K562 (cell line): ENCODE measurements around the gene HTR4. TPM values are rescaled to one million over a fixed set of nuclear protein-coding genes. Genes with fewer than 3 reads are reported as not detected.

ENCODE experiments used
- ATAC-seq: fragments of 200-7000 bp; cut with Tn5 transposase; 3 replicates; pipeline ENCODE4 v1.9.1; 2020; ENCODE audit warnings: moderate library complexity
- BruUV-seq: library from RNA; stranded (reverse); fragments of 400-500 nt; replicated peaks from 2 replicates; lab custom pipeline; 2021; lab: Mats Ljungman, UMichigan
- CTCF ChIA-PET: fragments of 300-600 bp; formaldehyde crosslinking; extraction: SDS; loops from one replicate; lab custom pipeline; 2021; ENCODE audit warnings: low intra/inter-chr PET ratio; lab: Yijun Ruan, JAX
- POLR2A ChIA-PET: fragments of 300-600, 350-650 bp; sonication (Branson Sonifier 250); formaldehyde crosslinking; extraction: SDS; loops from one replicate; lab custom pipeline; 2021; ENCODE audit warnings: antibody characterized with exemption, inconsistent platforms; lab: Yijun Ruan, JAX
- DNase-seq, 4 experiments: peaks; one replicate each; pipeline versions ENCODE4 v3.0.0 to v3.0.0-alpha.2; 2011 to 2018; ENCODE audit warnings: low spot score in 3 of 4, mixed read lengths in 3 of 4; ENCODE audit errors: extremely low read depth in 1 of 4
- FAIRE-seq: peaks from 2 replicates; lab custom pipeline; 2011; peaks lifted over from hg19 to GRCh38; lab: Jason Lieb, UNC
- H2AFZ ChIP-seq: 2 replicates; pipeline ENCODE4 v1.6.0; 2011; ENCODE audit warnings: low read depth, low read length, control low read depth, inconsistent platforms
- H3K27ac ChIP-seq: fragments of 200-600 bp; 3 replicates; pipeline ENCODE4 v1.8.0; 2011; ENCODE audit warnings: low read depth, mild to moderate bottlenecking, control low read depth, inconsistent platforms, low read length, moderate library complexity, mixed read lengths; ENCODE audit errors: extremely low read depth
- H3K27me3 ChIP-seq, 2 experiments: fragments of 300-600 bp in 1 of 2; 2 replicates in 1 of 2; 3 replicates in 1 of 2; pipeline versions ENCODE4 v1.6.0 to v1.8.0; 2011; ENCODE audit warnings: inconsistent platforms in 2 of 2, low read length in 2 of 2, mild to moderate bottlenecking in 1 of 2, mixed read lengths in 1 of 2, moderate library complexity in 1 of 2; ENCODE audit not compliant: control insufficient read depth in 2 of 2, insufficient read depth in 2 of 2
- H3K36me3 ChIP-seq: fragments of 300-600 bp; 3 replicates; pipeline ENCODE4 v1.8.0; 2011; ENCODE audit warnings: mild to moderate bottlenecking, low read length, inconsistent platforms; ENCODE audit not compliant: control insufficient read depth, insufficient read depth
- H3K4me1 ChIP-seq, 2 experiments: fragments of 200-600 bp in 1 of 2; replicated peaks in 1 of 2; 2 replicates in 1 of 2; 3 replicates in 1 of 2; pipeline versions ENCODE4 v1.5.1 to v1.8.0; 2011; ENCODE audit warnings: inconsistent platforms in 2 of 2, low read length in 2 of 2, mild to moderate bottlenecking in 1 of 2, mixed read lengths in 1 of 2, moderate library complexity in 1 of 2; ENCODE audit not compliant: control insufficient read depth in 2 of 2, insufficient read depth in 2 of 2
- H3K4me2 ChIP-seq: 2 replicates; pipeline ENCODE4 v1.6.1; 2011; ENCODE audit warnings: low read length, control low read depth, inconsistent platforms, mixed read lengths; ENCODE audit not compliant: insufficient read depth
- H3K4me3 ChIP-seq: fragments of 200-600 bp; sonication (generic), shearing (Covaris generic); 2 replicates; pipeline ENCODE4 v1.5.1; 2016; ENCODE audit warnings: control low read depth, inconsistent platforms
- H3K79me2 ChIP-seq: fragments of 200-600 bp; 3 replicates; pipeline ENCODE4 v1.8.0; 2011; ENCODE audit warnings: low read length, inconsistent platforms; ENCODE audit not compliant: control insufficient read depth, insufficient read depth
- H3K9ac ChIP-seq, 2 experiments: 2 replicates each; pipeline versions ENCODE4 v1.6.0 to v1.6.1; 2011; ENCODE audit warnings: low read depth in 2 of 2, low read length in 2 of 2, control low read depth in 1 of 2, inconsistent platforms in 1 of 2, mild to moderate bottlenecking in 1 of 2, mixed read lengths in 1 of 2; ENCODE audit not compliant: insufficient read depth in 1 of 2
- H3K9me1 ChIP-seq: one replicate; pipeline ENCODE4 v1.6.0; 2011; ENCODE audit warnings: inconsistent platforms, mild to moderate bottlenecking, low read length, moderate library complexity; ENCODE audit not compliant: control insufficient read depth, insufficient read depth
- H3K9me3 ChIP-seq: replicated peaks from 2 replicates; pipeline ENCODE4 v1.5.1; 2011; ENCODE audit warnings: low read depth, low read length, inconsistent platforms; ENCODE audit not compliant: control insufficient read depth, insufficient read depth
- H4K20me1 ChIP-seq: replicated peaks from 2 replicates; pipeline ENCODE4 v1.6.1; 2011; ENCODE audit warnings: low read length, inconsistent platforms, mixed read lengths; ENCODE audit not compliant: control insufficient read depth, insufficient read depth
- ARID1B ChIP-seq: fragments of 450-650 bp; IDR thresholded peaks from 2 replicates; pipeline ENCODE4 v1.6.1; 2016; ENCODE audit warnings: antibody characterized with exemption, mild to moderate bottlenecking, inconsistent platforms
- CBFB ChIP-seq: sonication (generic); formaldehyde crosslinking; IDR thresholded peaks from 2 replicates; pipeline ENCODE4 v1.4.0; 2020; ENCODE audit warnings: mild to moderate bottlenecking, missing genetic modification reagents
- CC2D1A ChIP-seq: fragments of 450-650 bp; IDR thresholded peaks from 2 replicates; pipeline ENCODE4 v1.6.1; 2017; ENCODE audit warnings: mild to moderate bottlenecking
- JUNB ChIP-seq: fragments of 450-650 bp; formaldehyde crosslinking; conservative IDR thresholded peaks from 2 replicates; pipeline ENCODE4 v1.4.0; 2020; ENCODE audit warnings: mild to moderate bottlenecking
- LEF1 ChIP-seq: fragments of 450-650 bp; IDR thresholded peaks from 2 replicates; pipeline ENCODE4 v1.6.1; 2016; ENCODE audit warnings: mild to moderate bottlenecking
- MAFF ChIP-seq: IDR thresholded peaks from 2 replicates; pipeline ENCODE4 v1.6.1; 2012; ENCODE audit warnings: low read length, improper control_type of control experiment
- MEF2D ChIP-seq: conservative IDR thresholded peaks from 2 replicates; pipeline ENCODE4 v1.6.1; 2016; ENCODE audit warnings: low read depth, missing genetic modification characterization, missing compliant biosample characterization
- POLR2AphosphoS2 ChIP-seq: IDR thresholded peaks from 2 replicates; pipeline ENCODE4 v1.6.1; 2012; ENCODE audit warnings: low read length, improper control_type of control experiment
- RAD21 ChIP-seq, 2 experiments: fragments of 250-450 bp in 1 of 2; fragments of 450-650 bp in 1 of 2; sonication (Bioruptor Pico) in 1 of 2; formaldehyde crosslinking in 1 of 2; IDR thresholded peaks in 1 of 2; conservative IDR thresholded peaks in 1 of 2; 2 replicates each; pipeline versions ENCODE4 v1.4.0 to v1.8.0; 2020 to 2022; ENCODE audit warnings: mild to moderate bottlenecking in 2 of 2, moderate library complexity in 1 of 2
- RCOR1 ChIP-seq, 2 experiments: IDR thresholded peaks; 2 replicates each; pipeline ENCODE4 v1.6.1; 2012; ENCODE audit warnings: low read depth in 2 of 2, low read length in 2 of 2, borderline replicate concordance in 1 of 2, improper control_type of control experiment in 1 of 2
- SMARCA5 ChIP-seq: fragments of 450-650 bp; IDR thresholded peaks from 2 replicates; pipeline ENCODE4 v1.6.1; 2016
- TCF3 ChIP-seq: sonication (generic); formaldehyde crosslinking; IDR thresholded peaks from 2 replicates; pipeline ENCODE4 v1.4.0; 2020; ENCODE audit warnings: mild to moderate bottlenecking, missing genetic modification reagents
- TEAD4 ChIP-seq, 2 experiments: sonication (generic) in 1 of 2; formaldehyde crosslinking in 1 of 2; IDR thresholded peaks; 2 replicates each; pipeline versions ENCODE4 v1.6.1 to v1.8.0; 2012 to 2022; ENCODE audit warnings: borderline replicate concordance in 1 of 2, inconsistent platforms in 1 of 2, low read length in 1 of 2, mild to moderate bottlenecking in 1 of 2, missing genetic modification reagents in 1 of 2
- WGBS: fragments of 100-300 bp; shearing (Covaris generic); methylation state at CpG from one replicate; pipeline ENCODE4 v1.1.6; 2016; ENCODE audit warnings: low coverage, mixed read lengths; ENCODE audit not compliant: insufficient coverage; ENCODE audit errors: missing lambda C conversion rate; 5-methylcytosine and 5-hydroxymethylcytosine counted together
- in situ Hi-C: fragments of 300-500 bp; cut with MboI; formaldehyde crosslinking; loops from 4 replicates; pipeline ENCODE4 v1.15.0; 2018; ENCODE audit warnings: inconsistent platforms, mixed read lengths
- intact Hi-C: fragments of 100-400 bp; cut with micrococcal nuclease; formaldehyde crosslinking; loops from 2 replicates; pipeline ENCODE4 v1.14.2; 2022
- polyA plus RNA-seq, 8 experiments: library from polyadenylated mRNA; depleted of rRNA in 4 of 8; stranded (reverse) in 5 of 8; unstranded in 3 of 8; fragments of >200 nt; fragmentation: Nextera tagmentation in 2 of 8; fragmentation: Illumina TruSeq in 1 of 8; extraction: Ambion mirVana in 2 of 8; extraction: Trizol in 1 of 8; gene quantifications; 2 replicates each; pipeline versions ENCODE4 v1.2.1 to v1.2.3, GENCODE V29; 2011 to 2014; ENCODE audit warnings: inconsistent platforms in 1 of 8, missing spikeins in 1 of 8
- total RNA-seq, 7 experiments: library from RNA; depleted of rRNA in 6 of 7; stranded (reverse); fragments of >200 nt in 6 of 7; fragmentation: Illumina TruSeq in 2 of 7; extraction: Trizol in 2 of 7; gene quantifications; 2 replicates each; pipeline versions ENCODE4 v1.2.1 to v1.2.3, GENCODE V29; 2011 to 2021; ENCODE audit warnings: low replicate concordance in 1 of 7
- TF ChIP-seq, protein P1 (sequence below): fragments of 250-450 bp; sonication (Bioruptor Pico); IDR thresholded peaks from 2 replicates; pipeline ENCODE4 v1.4.0; 2020; ENCODE audit warnings: mild to moderate bottlenecking, moderate library complexity, borderline replicate concordance

HTR4 gene
- total and polyA plus RNA-seq, 9 of the 15 experiments (the other 6 are each of a cell fraction or from before 2014, with no cell fraction given) = 0.13 TPM; not detected in 8

DNA sequence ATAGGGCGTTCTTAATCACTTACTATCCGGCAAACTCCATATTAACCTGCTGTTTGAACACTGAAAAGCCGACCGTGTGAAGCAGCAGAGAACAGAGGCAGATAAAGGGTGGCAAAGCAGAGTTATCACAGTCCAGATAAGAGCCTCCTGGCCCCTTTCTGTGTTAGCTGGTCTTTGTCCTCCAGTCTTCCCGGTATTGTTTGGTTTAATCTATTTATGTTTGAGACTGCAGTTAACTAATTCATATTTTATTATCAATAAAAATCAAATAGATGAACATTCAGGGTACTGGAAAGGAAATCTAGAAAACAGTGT, 6.0 kb upstream of the HTR4 start (continued):
- TF ChIP-seq, protein P1, sequence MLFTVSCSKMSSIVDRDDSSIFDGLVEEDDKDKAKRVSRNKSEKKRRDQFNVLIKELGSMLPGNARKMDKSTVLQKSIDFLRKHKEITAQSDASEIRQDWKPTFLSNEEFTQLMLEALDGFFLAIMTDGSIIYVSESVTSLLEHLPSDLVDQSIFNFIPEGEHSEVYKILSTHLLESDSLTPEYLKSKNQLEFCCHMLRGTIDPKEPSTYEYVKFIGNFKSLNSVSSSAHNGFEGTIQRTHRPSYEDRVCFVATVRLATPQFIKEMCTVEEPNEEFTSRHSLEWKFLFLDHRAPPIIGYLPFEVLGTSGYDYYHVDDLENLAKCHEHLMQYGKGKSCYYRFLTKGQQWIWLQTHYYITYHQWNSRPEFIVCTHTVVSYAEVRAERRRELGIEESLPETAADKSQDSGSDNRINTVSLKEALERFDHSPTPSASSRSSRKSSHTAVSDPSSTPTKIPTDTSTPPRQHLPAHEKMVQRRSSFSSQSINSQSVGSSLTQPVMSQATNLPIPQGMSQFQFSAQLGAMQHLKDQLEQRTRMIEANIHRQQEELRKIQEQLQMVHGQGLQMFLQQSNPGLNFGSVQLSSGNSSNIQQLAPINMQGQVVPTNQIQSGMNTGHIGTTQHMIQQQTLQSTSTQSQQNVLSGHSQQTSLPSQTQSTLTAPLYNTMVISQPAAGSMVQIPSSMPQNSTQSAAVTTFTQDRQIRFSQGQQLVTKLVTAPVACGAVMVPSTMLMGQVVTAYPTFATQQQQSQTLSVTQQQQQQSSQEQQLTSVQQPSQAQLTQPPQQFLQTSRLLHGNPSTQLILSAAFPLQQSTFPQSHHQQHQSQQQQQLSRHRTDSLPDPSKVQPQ (CRISPR knock-in tag) = no peak
- no peak for TF ChIP-seq JUNB (CRISPR knock-in tag)
- TF ChIP-seq SMARCA5 = no peak
- no peak for TF ChIP-seq MAFF

DNA sequence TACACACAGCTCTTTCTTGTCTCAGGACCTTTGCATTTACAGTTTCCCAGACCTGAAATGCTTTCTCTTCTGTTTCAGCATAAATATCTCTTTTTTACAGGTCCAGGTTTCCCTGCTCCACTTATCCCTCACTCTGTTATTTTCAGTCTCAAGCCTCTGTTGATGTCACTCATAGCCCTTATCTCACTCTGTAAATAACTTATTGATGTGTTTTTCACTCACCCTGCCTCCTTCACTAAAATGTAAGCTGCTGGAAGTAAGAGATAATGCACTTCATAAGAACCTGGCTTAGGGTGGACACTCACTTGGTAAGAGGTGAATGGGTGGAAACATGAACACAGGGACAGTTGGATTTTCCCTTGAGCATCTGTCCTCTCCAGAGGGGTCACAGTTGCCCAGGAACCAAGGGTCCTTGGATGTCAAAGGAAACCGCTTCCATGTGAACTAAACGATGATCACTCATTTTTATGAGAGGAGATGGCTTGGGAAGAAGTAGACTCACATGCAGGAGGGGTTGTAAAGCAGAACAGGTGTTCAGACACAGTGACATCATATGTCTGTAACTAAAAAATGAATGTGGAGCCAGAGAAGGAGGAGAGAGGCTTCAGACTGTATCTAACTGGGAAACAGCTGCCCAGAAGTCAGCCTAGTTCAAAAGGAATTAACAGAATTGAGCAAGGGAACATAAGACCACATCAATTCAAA, 5.5 kb upstream of the HTR4 start:
- in situ Hi-C loops = no loop called here
- FAIRE-seq = peak; percentile 72
- TF ChIP-seq MEF2D (tag) (no peak), POLR2AphosphoS2 (no peak), TEAD4 (IDR thresholded peaks at IDR 0.05; ENCODE audit: low read length) (peak; percentile 76), TEAD4 (CRISPR knock-in tag; IDR thresholded peaks at IDR 0.05; ENCODE audit: borderline replicate concordance) (no peak), CC2D1A (0 out of 2 replicates have a peak, but pooled peaks have one; percentile 13), CBFB (CRISPR knock-in tag) (no peak), LEF1 (peak; percentile 66), TCF3 (CRISPR knock-in tag) (peak; percentile 94), ARID1B (peak; percentile 91), RCOR1 (IDR thresholded peaks at IDR 0.05; ENCODE audit: borderline replicate concordance in 1 of 2, low read depth in 2 of 2, low read length in 2 of 2) (peak; percentile 10 to 28; a peak in 1 of 4 replicates), RAD21 (CRISPR knock-in tag; conservative IDR thresholded peaks at IDR 0.05 in 1 of 2, IDR thresholded peaks at IDR 0.05 in 1 of 2) (peak in 1 of 2 experiments; percentile 9; a peak in 1 of 4 replicates)

More for the DNA sequence above, 5.5 kb upstream of the HTR4 start:
- H3K4me1 ChIP-seq = peaks cover 6 to 21% of the 10 kb centered on the region in 2 experiments; a peak in 3 of 5 replicates
- H3K9me3 ChIP-seq = no peaks in the 10 kb centered on the region
- intact Hi-C loops = no loop called here
- no peaks in the 10 kb centered on the region for H3K79me2 ChIP-seq
- peak overlapping the region; percentile 24; the same call in 1 of the 2 replicates for H2AFZ ChIP-seq
- no peaks in the 10 kb centered on the region for H3K27me3 ChIP-seq
- 0% methylated on average over 2 of the region's 2 CpGs for WGBS
- H3K4me2 ChIP-seq = peak overlapping the region; percentile 52
- no peak overlapping the region for H3K4me3 ChIP-seq
- ChIA-PET CTCF (no interaction called here), POLR2A (interaction anchor here (0.6 to 1.5 kb wide), 3 partner anchors 11 to 19 kb away, joined by 3 to 6 read pairs (median 3); no protein-coding TSS in a partner anchor)
- no peak overlapping the region; the same call in 1 of the 3 replicates for H3K27ac ChIP-seq
- DNase-seq (peak; percentile 43 to 76 (median 62)), ATAC-seq (peak; percentile 89)
- BruUV-seq = no TSS peak
- H4K20me1 ChIP-seq = no peaks in the 10 kb centered on the region
- no peaks in the 10 kb centered on the region for H3K36me3 ChIP-seq
- H3K9me1 ChIP-seq = no peaks in the 10 kb centered on the region
- no peak overlapping the region for H3K9ac ChIP-seq
